ENCODE measurements around the gene C2orf68. TPM values are rescaled to one million over a fixed set of nuclear protein-coding genes. Genes with fewer than 3 reads are reported as not detected.

The C2orf68 gene
- total and polyA plus RNA-seq, 9 of the 15 experiments (the other 6 are each of a cell fraction or from before 2014, with no cell fraction given), result 22.1 to 50.0 (median 31.8) TPM

DNA sequence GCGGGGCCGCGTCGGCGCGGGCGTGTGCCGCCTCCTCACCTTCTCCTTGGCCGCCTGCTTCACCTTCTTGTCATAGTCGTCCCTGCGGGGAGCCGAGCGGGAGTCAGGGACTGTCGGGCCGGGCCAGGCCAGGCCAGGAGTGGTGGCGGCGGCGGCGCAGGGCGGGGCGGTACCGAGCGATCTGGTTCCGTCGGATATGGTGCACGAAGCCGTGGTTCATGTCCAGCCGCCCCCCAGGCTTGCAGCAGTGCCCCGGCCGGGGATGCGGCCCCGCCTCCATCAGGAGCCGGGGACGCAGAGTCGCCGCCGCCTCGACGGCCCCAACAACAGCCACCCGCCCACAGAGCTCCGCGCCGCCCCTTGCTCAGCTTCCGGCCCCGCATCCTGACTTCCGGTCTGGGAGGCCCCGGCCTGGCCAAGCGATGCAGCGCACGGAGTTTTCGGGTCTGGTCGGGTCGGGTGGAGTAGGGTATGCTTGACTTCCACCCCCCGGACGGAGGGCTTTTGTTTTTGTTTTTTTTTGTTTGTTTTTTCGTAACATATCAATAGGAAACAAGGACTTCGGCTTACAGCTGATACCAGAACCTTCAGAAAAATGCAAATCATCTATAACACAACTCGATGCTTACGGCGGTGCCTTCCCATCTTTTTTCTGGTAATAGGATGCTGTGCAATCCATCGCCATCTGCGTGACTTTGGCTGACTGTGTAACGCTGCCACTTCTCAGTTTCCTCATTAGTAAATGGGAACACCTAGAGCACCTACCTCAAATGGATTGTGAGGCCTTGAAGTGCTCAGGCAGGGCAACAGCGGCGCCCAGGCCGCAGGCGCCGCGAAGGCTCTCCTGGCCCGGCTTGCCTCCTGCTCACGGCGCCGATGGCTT, at the start of gene C2orf68 (continued):
- TF ChIP-seq, protein P1, sequence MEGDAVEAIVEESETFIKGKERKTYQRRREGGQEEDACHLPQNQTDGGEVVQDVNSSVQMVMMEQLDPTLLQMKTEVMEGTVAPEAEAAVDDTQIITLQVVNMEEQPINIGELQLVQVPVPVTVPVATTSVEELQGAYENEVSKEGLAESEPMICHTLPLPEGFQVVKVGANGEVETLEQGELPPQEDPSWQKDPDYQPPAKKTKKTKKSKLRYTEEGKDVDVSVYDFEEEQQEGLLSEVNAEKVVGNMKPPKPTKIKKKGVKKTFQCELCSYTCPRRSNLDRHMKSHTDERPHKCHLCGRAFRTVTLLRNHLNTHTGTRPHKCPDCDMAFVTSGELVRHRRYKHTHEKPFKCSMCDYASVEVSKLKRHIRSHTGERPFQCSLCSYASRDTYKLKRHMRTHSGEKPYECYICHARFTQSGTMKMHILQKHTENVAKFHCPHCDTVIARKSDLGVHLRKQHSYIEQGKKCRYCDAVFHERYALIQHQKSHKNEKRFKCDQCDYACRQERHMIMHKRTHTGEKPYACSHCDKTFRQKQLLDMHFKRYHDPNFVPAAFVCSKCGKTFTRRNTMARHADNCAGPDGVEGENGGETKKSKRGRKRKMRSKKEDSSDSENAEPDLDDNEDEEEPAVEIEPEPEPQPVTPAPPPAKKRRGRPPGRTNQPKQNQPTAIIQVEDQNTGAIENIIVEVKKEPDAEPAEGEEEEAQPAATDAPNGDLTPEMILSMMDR (IDR thresholded peaks at IDR 0.05 in 2 of 3, conservative IDR thresholded peaks at IDR 0.05 in 1 of 3; ENCODE audit: insufficient read depth in 2 of 3, low read depth in 1 of 3, low read length in 3 of 3), result 0 out of 6 replicates have a peak, but pooled peaks of 1 of the 3 experiments have one; percentile 11
- TF ChIP-seq CHD1 (IDR thresholded peaks at IDR 0.05; ENCODE audit: low read length) (peak; percentile 61), KLF1 (tag; IDR thresholded peaks at IDR 0.05) (peak; percentile 56; the same call in 1 of the 2 replicates), ZNF184 (CRISPR knock-in tag; IDR thresholded peaks at IDR 0.05) (no peak), ZNF3 (CRISPR knock-in tag; IDR thresholded peaks at IDR 0.05) (no peak), MIER1 (IDR thresholded peaks at IDR 0.05; ENCODE audit: low read depth) (no peak), NRF1 (conservative IDR thresholded peaks at IDR 0.05 in 1 of 2, IDR thresholded peaks at IDR 0.05 in 1 of 2) (peak; percentile 73 to 76), EGR1 (conservative IDR thresholded peaks at IDR 0.05) (peak; percentile 82), LARP7 (IDR thresholded peaks at IDR 0.05) (no peak; the same call in 1 of the 2 replicates), ELF4 (CRISPR knock-in tag; IDR thresholded peaks at IDR 0.05) (0 out of 2 replicates have a peak, but pooled peaks have one; percentile 15), DPF2 (IDR thresholded peaks at IDR 0.05) (peak; percentile 12; the same call in 1 of the 2 replicates)
- TF ChIP-seq, protein P2, sequence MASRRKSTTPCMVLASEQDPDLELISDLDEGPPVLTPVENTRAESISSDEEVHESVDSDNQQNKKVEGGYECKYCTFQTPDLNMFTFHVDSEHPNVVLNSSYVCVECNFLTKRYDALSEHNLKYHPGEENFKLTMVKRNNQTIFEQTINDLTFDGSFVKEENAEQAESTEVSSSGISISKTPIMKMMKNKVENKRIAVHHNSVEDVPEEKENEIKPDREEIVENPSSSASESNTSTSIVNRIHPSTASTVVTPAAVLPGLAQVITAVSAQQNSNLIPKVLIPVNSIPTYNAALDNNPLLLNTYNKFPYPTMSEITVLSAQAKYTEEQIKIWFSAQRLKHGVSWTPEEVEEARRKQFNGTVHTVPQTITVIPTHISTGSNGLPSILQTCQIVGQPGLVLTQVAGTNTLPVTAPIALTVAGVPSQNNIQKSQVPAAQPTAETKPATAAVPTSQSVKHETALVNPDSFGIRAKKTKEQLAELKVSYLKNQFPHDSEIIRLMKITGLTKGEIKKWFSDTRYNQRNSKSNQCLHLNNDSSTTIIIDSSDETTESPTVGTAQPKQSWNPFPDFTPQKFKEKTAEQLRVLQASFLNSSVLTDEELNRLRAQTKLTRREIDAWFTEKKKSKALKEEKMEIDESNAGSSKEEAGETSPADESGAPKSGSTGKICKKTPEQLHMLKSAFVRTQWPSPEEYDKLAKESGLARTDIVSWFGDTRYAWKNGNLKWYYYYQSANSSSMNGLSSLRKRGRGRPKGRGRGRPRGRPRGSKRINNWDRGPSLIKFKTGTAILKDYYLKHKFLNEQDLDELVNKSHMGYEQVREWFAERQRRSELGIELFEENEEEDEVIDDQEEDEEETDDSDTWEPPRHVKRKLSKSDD (conservative IDR thresholded peaks at IDR 0.05; ENCODE audit: low read length), result no peak
- TF ChIP-seq, protein P3, sequence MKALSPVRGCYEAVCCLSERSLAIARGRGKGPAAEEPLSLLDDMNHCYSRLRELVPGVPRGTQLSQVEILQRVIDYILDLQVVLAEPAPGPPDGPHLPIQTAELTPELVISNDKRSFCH (CRISPR knock-in tag; IDR thresholded peaks at IDR 0.05), result no peak
- TF ChIP-seq, protein P3 (tag; IDR thresholded peaks at IDR 0.05), result no peak
- TF ChIP-seq, protein P4, sequence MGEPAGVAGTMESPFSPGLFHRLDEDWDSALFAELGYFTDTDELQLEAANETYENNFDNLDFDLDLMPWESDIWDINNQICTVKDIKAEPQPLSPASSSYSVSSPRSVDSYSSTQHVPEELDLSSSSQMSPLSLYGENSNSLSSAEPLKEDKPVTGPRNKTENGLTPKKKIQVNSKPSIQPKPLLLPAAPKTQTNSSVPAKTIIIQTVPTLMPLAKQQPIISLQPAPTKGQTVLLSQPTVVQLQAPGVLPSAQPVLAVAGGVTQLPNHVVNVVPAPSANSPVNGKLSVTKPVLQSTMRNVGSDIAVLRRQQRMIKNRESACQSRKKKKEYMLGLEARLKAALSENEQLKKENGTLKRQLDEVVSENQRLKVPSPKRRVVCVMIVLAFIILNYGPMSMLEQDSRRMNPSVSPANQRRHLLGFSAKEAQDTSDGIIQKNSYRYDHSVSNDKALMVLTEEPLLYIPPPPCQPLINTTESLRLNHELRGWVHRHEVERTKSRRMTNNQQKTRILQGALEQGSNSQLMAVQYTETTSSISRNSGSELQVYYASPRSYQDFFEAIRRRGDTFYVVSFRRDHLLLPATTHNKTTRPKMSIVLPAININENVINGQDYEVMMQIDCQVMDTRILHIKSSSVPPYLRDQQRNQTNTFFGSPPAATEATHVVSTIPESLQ (CRISPR knock-in tag; IDR thresholded peaks at IDR 0.05), result no peak; the same call in 1 of the 2 replicates
- TF ChIP-seq, protein P5, sequence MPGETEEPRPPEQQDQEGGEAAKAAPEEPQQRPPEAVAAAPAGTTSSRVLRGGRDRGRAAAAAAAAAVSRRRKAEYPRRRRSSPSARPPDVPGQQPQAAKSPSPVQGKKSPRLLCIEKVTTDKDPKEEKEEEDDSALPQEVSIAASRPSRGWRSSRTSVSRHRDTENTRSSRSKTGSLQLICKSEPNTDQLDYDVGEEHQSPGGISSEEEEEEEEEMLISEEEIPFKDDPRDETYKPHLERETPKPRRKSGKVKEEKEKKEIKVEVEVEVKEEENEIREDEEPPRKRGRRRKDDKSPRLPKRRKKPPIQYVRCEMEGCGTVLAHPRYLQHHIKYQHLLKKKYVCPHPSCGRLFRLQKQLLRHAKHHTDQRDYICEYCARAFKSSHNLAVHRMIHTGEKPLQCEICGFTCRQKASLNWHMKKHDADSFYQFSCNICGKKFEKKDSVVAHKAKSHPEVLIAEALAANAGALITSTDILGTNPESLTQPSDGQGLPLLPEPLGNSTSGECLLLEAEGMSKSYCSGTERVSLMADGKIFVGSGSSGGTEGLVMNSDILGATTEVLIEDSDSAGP (CRISPR knock-in tag; IDR thresholded peaks at IDR 0.05), result 0 out of 2 replicates have a peak, but pooled peaks have one; percentile 28
